Thyroid gland (tissue), 4 donors: ENCODE data around the gene PIGQ. TPM values are rescaled to one million over a fixed set of nuclear protein-coding genes. Genes with fewer than 3 reads are reported as not detected.
A peak's percentile ranks its signal among the peaks of the same experiment; 100 is the strongest.

Experiments used
- DNase-seq, 2 donors: peaks; one replicate each; pipeline ENCODE4 v3.0.0-alpha.2; 2019
- H3K27ac ChIP-seq, 3 donors: fragments of 200-600 bp; sonication (generic); 1 replicate in 2 of 3; 2 replicates in 1 of 3; pipeline ENCODE4 v1.5.1; 2016 to 2019; ENCODE audit warnings: mild to moderate bottlenecking in 1 of 3, moderate library complexity in 1 of 3
- H3K27me3 ChIP-seq: fragments of 200-600 bp; sonication (generic); one replicate; pipeline ENCODE4 v1.5.1; 2019
- H3K36me3 ChIP-seq, 2 donors: fragments of 200-600 bp; sonication (generic); one replicate each; pipeline ENCODE4 v1.5.1; 2016 to 2019
- H3K4me1 ChIP-seq, 2 donors: fragments of 200-600 bp; sonication (generic); one replicate each; pipeline ENCODE4 v1.5.1; 2017 to 2019
- H3K4me3 ChIP-seq, 3 donors: fragments of 200-600 bp; sonication (generic); replicated peaks in 1 of 3; 1 replicate in 2 of 3; 2 replicates in 1 of 3; pipeline ENCODE4 v1.5.1; 2016; ENCODE audit warnings: mild to moderate bottlenecking in 1 of 3
- H3K9me3 ChIP-seq: fragments of 200-600 bp; sonication (generic); one replicate; pipeline ENCODE4 v1.5.1; 2017
- POLR2A ChIP-seq, 2 donors: fragments of 450-650 bp; IDR thresholded peaks; one replicate each; pipeline ENCODE4 v1.6.1; 2017; ENCODE audit warnings: antibody characterized with exemption in 2 of 2, mild to moderate bottlenecking in 2 of 2, moderate library complexity in 1 of 2
- WGBS, 2 donors: methylation state at CpG; one replicate each; pipeline ENCODE4 v1.1.5; 2017; 5-methylcytosine and 5-hydroxymethylcytosine counted together
- intact Hi-C: fragments of 100-400 bp; cut with DNase I; formaldehyde crosslinking; loops from one replicate; pipeline ENCODE4 v1.15.1; 2023
- total RNA-seq, 4 donors: library from RNA; depleted of rRNA; stranded (reverse); fragments of >200 nt; gene quantifications; one replicate each; pipeline ENCODE4 v1.2.3, GENCODE V29; 2016
- TF ChIP-seq, protein P1 (sequence below), 6 experiments: fragments of 200-600 bp in 3 of 6; fragments of 450-650 bp in 3 of 6; sonication (generic) in 3 of 6; IDR thresholded peaks; one replicate each; pipeline ENCODE4 v1.5.1; 2016 to 2019; ENCODE audit warnings: antibody characterized with exemption in 6 of 6, mild to moderate bottlenecking in 2 of 6, inconsistent platforms in 1 of 6, moderate library complexity in 1 of 6

Gene PIGQ
- total RNA-seq, 4 donors from 2014 or later: 69.6 to 125 (median 108) TPM

- intact Hi-C loops: no loop called here
- H3K4me3 ChIP-seq: peak overlapping the region; percentile 20 to 98 (median 57)
- peak overlapping the region; percentile 89 to 97 (median 92) for H3K27ac ChIP-seq
- peak; percentile 55 to 61 for DNase-seq
- H3K27me3 ChIP-seq: no peaks in the 10 kb centered on the region
- TF ChIP-seq POLR2A (IDR thresholded peaks at IDR 0.05): no peak
- TF ChIP-seq, protein P1, sequence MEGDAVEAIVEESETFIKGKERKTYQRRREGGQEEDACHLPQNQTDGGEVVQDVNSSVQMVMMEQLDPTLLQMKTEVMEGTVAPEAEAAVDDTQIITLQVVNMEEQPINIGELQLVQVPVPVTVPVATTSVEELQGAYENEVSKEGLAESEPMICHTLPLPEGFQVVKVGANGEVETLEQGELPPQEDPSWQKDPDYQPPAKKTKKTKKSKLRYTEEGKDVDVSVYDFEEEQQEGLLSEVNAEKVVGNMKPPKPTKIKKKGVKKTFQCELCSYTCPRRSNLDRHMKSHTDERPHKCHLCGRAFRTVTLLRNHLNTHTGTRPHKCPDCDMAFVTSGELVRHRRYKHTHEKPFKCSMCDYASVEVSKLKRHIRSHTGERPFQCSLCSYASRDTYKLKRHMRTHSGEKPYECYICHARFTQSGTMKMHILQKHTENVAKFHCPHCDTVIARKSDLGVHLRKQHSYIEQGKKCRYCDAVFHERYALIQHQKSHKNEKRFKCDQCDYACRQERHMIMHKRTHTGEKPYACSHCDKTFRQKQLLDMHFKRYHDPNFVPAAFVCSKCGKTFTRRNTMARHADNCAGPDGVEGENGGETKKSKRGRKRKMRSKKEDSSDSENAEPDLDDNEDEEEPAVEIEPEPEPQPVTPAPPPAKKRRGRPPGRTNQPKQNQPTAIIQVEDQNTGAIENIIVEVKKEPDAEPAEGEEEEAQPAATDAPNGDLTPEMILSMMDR (IDR thresholded peaks at IDR 0.05): no peak
- peaks cover 37 to 50% of the 10 kb centered on the region in 2 donors for H3K4me1 ChIP-seq
- no peaks in the 10 kb centered on the region for H3K9me3 ChIP-seq
- WGBS, 2 donors: no CpG with 5 or more reads among the region's 21 CpGs
- H3K36me3 ChIP-seq: no peaks in the 10 kb centered on the region
These were observed 18.8 kb downstream of the PIGQ start for GRCh38 chr16:588639-588888.

DNA sequence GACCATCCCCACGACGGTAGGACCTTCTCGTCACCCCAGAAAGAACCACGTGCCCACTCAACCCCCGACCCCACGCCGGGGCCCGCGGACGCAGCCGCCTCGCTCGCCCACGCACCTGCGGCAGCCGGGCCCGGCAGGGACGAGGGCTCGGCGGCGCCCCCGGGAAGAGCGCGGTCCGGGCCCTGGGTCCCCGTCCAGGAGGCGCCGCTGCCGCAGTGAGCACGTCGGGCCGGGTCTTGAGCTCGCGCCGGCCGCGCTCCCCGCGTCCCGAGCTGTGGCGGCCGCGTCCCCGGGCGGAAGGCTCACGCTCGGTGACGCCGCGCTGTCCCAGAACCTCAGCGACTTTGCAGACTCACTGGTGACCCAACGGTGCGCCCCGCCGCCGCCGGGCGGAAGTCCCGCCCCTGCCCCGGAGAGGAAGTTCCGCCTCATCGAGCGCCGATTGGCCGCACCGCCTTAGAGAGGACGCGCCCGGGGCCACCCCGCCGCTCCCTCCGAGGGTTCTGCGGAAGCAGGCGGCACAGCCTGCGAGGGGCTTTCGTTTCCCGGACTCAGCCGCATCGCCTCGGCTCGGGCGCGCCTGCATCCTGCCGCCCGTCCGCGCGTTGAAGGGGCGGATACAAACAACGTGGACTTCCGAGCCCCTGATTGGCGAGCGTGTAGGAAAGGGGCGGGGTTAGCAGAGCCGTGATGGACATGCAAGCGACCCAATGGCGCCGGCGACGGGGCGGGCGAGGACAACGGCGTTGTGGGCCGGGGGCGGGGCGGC is 19.3 kb downstream of the PIGQ start:
- no peaks in the 10 kb centered on the region for H3K27me3 ChIP-seq
- peak overlapping the region; percentile 20 to 98 (median 57) for H3K4me3 ChIP-seq
- no peaks in the 10 kb centered on the region for H3K9me3 ChIP-seq
- TF ChIP-seq, protein P1 (IDR thresholded peaks at IDR 0.05): peak in 2 of 6 experiments; percentile 7 to 9
- peak in 1 of 2 donors; percentile 87 for TF ChIP-seq POLR2A (IDR thresholded peaks at IDR 0.05)
- peak; percentile 97 to 98 for DNase-seq
- H3K4me1 ChIP-seq: peaks cover 42 to 56% of the 10 kb centered on the region in 2 donors
- intact Hi-C loops: no loop called here
- H3K36me3 ChIP-seq: no peaks in the 10 kb centered on the region
- WGBS, 2 donors: 1% methylated on average over 14 to 20 of the region's 107 CpGs
- H3K27ac ChIP-seq: peak overlapping the region; percentile 89 to 97 (median 92)

- no peaks in the 10 kb centered on the region for H3K36me3 ChIP-seq
- peak; percentile 99 for DNase-seq
- intact Hi-C loops: loop anchor here (5.0 kb wide), 1 partner anchor 43 kb away; the partner anchor contains the start of gene WFIKKN1
- TF ChIP-seq, protein P1 (IDR thresholded peaks at IDR 0.05): peak in 1 of 6 experiments; percentile 6
- TF ChIP-seq POLR2A (IDR thresholded peaks at IDR 0.05): peak in 1 of 2 donors; percentile 47
- H3K4me1 ChIP-seq: peaks cover 45 to 61% of the 10 kb centered on the region in 2 donors
- H3K9me3 ChIP-seq: no peaks in the 10 kb centered on the region
- H3K27ac ChIP-seq: peak within 1 kb of the TSS; percentile 89 to 97 (median 92)
- peak within 1 kb of the TSS; percentile 85 to 98 (median 94) for H3K4me3 ChIP-seq
- H3K27me3 ChIP-seq: no peaks in the 10 kb centered on the region
- 0% methylated on average over 1 to 28 of the region's 67 CpGs for WGBS, 2 donors
These were observed 20.0 kb downstream of the PIGQ start, which contains the start of gene RAB40C for GRCh38 chr16:589658-590187. RAB40C (plus strand) TSS chr16:590066; CDS start chr16:590292, 226 bp downstream.

- H3K9me3 ChIP-seq: no peaks in the 10 kb centered on the region
- TF ChIP-seq POLR2A (IDR thresholded peaks at IDR 0.05): no peak
- TF ChIP-seq, protein P1 (IDR thresholded peaks at IDR 0.05): no peak
- H3K27me3 ChIP-seq: no peaks in the 10 kb centered on the region
- intact Hi-C loops: loop anchor here (5.0 kb wide), 1 partner anchor 42 kb away; the partner anchor contains the start of gene WFIKKN1
- H3K36me3 ChIP-seq: no peaks in the 10 kb centered on the region
- peak; percentile 46 to 47 for DNase-seq
- 0 to 1% methylated on average over 5 to 23 of the region's 71 CpGs for WGBS, 2 donors
- H3K4me1 ChIP-seq: peaks cover 45 to 66% of the 10 kb centered on the region in 2 donors
- H3K4me3 ChIP-seq: peak overlapping the region; percentile 85 to 95 (median 94)
- H3K27ac ChIP-seq: peak overlapping the region in 2 of 3 donors; percentile 43 to 61
These were observed 20.5 kb downstream of the PIGQ start for GRCh38 chr16:590188-590814.
